Measurements from ENCODE around the gene HAGHL. TPM values are rescaled to one million over a fixed set of nuclear protein-coding genes. Genes with fewer than 3 reads are reported as not detected.

HAGHL gene
- total RNA-seq, 1 experiment from 2014 or later: 7.8 TPM

GRCh38 chr16:725041-725376, 1.9 kb upstream of the HAGHL start:
- peaks cover 41% of the 10 kb centered on the region for H3K4me1 ChIP-seq (replicated peaks)
- peaks cover 24% of the 10 kb centered on the region for H3K27me3 ChIP-seq (replicated peaks)
- 0 out of 2 replicates have a peak, but pooled peaks cover 5% of the 10 kb centered on the region for H3K9me3 ChIP-seq (replicated peaks)
- no peak overlapping the region for H3K27ac ChIP-seq
- no peak overlapping the region for H3K4me3 ChIP-seq
- DNase-seq (ENCODE audit: low read depth in 1 of 2, low spot score in 2 of 2): no peak
- H3K36me3 ChIP-seq: peaks cover 17% of the 10 kb centered on the region

DNA sequence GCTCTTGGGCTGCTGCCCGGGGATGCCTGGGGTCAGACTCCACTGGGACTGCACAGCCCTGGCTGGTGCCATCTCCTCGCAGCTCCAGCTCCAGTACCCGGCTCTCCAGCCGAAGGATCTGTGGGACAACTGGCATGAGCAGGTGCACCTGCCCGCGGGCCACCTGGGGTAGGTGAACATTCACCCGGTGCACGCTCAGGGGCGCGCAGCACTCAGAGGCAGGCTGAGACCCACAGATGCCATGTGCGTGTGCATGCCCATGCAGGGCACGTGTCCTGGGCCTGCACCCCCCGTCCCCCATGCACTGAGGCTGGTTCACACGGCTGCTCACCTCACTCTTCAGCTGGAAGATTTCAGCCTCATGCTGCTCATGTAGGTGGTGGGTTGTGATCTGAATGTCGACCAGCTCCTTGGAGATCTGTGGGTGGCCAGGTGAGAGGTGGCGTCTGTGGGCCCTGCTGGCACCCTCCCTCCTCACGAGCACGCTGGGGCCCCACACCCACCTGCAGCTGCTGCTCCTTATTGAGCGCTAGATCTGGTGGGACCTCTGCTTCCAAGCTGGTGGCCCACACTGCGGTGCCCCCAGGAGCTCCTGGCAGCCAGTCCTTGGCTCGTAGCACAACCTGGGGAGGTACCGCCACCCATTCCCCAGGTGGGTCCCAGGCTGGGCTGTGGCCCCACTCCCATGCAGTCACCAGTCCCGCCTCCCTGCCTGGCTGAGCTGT, 1.3 kb upstream of the HAGHL start:
- no peak for DNase-seq (ENCODE audit: low read depth in 1 of 2, low spot score in 2 of 2)
- no peak overlapping the region for H3K4me3 ChIP-seq
- H3K27ac ChIP-seq: no peak overlapping the region
- 0 out of 2 replicates have a peak, but pooled peaks cover 5% of the 10 kb centered on the region for H3K9me3 ChIP-seq (replicated peaks)
- peaks cover 17% of the 10 kb centered on the region for H3K36me3 ChIP-seq
- peaks cover 24% of the 10 kb centered on the region for H3K27me3 ChIP-seq (replicated peaks)
- H3K4me1 ChIP-seq (replicated peaks): peaks cover 35% of the 10 kb centered on the region

- peaks cover 30% of the 10 kb centered on the region for H3K4me1 ChIP-seq (replicated peaks)
- peaks cover 24% of the 10 kb centered on the region for H3K27me3 ChIP-seq (replicated peaks)
- 0 out of 2 replicates have a peak, but pooled peaks cover 4% of the 10 kb centered on the region for H3K9me3 ChIP-seq (replicated peaks)
- H3K36me3 ChIP-seq: peaks cover 15% of the 10 kb centered on the region
- H3K27ac ChIP-seq: no peak overlapping the region
- H3K4me3 ChIP-seq: no peak overlapping the region
- DNase-seq (ENCODE audit: low read depth in 1 of 2, low spot score in 2 of 2): no peak
Observed at GRCh38 chr16:726188-726437, 793 bp upstream of the HAGHL start.

GRCh38 chr16:727291-727977, 528 bp downstream of the HAGHL start:
- H3K4me3 ChIP-seq: peak overlapping the region; percentile 30
- peak in 1 of 2 experiments; percentile 37 for DNase-seq (ENCODE audit: low read depth in 1 of 2, low spot score in 2 of 2)
- no peaks in the 10 kb centered on the region for H3K9me3 ChIP-seq (replicated peaks)
- peaks cover 24% of the 10 kb centered on the region for H3K27me3 ChIP-seq (replicated peaks)
- H3K4me1 ChIP-seq (replicated peaks): peaks cover 19% of the 10 kb centered on the region
- H3K36me3 ChIP-seq: peaks cover 4% of the 10 kb centered on the region; the same call in 1 of the 2 replicates
- no peak overlapping the region for H3K27ac ChIP-seq

- Histone ChIP-seq H3K9me3 (replicated peaks) (no peaks in the 10 kb centered on the region), H3K27me3 (replicated peaks) (peaks cover 24% of the 10 kb centered on the region), H3K36me3 (peaks cover 8% of the 10 kb centered on the region), H3K4me3 (peak overlapping the region; percentile 30), H3K27ac (no peak overlapping the region), H3K4me1 (replicated peaks) (peaks cover 19% of the 10 kb centered on the region)
- peak; percentile 66 to 82 for DNase-seq (ENCODE audit: low read depth in 1 of 2, low spot score in 2 of 2)
Observed at GRCh38 chr16:728131-728889, 1.4 kb downstream of the HAGHL start.

DNA sequence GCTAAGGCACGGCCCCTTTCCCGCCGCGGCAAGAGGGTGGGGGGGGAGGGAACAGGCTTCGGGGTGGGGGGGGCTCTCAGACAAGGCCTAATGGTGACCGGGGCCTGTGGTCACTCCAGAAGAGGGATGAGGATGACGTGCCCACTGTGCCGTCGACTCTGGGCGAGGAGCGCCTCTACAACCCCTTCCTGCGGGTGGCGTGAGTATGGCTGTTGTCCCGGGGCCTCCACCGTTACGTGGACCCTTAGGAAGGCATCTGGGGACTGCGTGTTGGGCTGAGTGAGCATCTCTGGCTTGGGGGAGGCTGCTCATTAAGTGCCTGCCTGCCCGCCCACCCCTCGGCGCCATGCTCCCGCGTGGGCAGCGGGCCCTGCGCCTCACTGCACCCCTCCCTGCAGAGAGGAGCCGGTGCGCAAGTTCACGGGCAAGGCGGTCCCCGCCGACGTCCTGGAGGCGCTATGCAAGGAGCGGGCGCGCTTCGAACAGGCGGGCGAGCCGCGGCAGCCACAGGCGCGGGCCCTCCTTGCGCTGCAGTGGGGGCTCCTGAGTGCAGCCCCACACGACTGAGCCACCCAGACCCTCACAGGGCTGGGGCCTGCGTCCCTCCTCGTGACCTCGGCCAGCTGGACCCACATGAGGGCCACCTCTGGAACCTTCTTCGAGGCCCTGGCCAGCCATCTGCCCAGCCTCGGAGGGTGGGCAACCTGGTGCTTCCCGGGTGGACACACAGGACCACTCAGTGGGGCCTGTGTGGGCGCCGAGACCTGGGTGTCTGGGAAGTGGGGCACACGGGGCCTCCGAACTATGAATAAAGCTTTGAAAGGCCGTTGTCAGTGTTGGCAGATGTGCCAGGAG, 2.2 kb downstream of the HAGHL start:
- Histone ChIP-seq H3K9me3 (replicated peaks) (no peaks in the 10 kb centered on the region), H3K4me1 (replicated peaks) (peaks cover 19% of the 10 kb centered on the region), H3K36me3 (peaks cover 17% of the 10 kb centered on the region), H3K4me3 (no peak overlapping the region), H3K27me3 (replicated peaks) (peaks cover 24% of the 10 kb centered on the region), H3K27ac (no peak overlapping the region)
- no peak for DNase-seq (ENCODE audit: low read depth in 1 of 2, low spot score in 2 of 2)

GRCh38 chr16:729768-730665, 3.1 kb downstream of the HAGHL start:
- Histone ChIP-seq H3K4me1 (replicated peaks) (peaks cover 19% of the 10 kb centered on the region), H3K36me3 (peaks cover 24% of the 10 kb centered on the region), H3K27me3 (replicated peaks) (peaks cover 24% of the 10 kb centered on the region), H3K9me3 (replicated peaks) (no peaks in the 10 kb centered on the region), H3K4me3 (no peak overlapping the region), H3K27ac (no peak overlapping the region)
- no peak for DNase-seq (ENCODE audit: low read depth in 1 of 2, low spot score in 2 of 2)

DNA sequence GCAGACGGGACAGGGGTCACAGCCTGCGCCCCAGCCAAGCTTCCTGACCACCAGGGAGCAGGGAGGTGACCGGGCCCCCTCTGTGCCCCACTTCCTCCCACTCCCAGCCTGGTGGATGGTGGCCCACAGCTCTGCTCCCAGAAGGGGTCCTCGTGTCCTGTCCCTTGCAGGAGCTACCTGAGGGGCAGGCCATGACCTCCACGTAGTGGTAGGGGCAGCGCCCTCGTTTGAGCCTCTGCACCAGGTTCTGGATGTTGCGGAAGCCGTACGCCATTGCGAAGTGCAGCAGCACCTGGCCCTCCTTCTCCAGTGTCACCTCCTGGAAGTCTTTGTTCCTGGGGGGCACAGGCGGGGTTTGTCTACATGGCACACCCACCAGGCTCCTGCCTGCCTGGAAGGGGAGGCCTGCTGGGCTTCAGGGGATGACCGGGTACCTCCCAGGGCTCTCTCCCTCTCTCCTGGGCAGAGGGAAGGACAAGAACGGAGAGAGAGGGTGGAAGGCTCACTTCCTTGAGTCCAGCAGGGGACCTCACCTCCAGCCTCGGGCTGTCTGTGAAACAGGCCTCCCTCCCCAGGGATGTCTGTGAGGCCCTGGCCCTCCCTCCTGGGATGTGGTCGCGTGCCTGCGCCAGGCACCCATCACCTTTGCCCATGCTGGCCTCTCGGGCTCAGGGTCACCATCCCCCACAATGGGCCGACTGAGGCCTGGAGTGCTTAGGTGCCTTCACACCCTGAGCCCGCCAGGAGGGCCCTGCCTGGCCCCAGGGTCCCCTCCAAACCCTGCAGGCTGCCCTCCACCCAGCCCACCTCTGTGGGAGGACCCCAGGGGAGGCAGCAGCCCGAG, 4.0 kb downstream of the HAGHL start:
- no peak overlapping the region for H3K27ac ChIP-seq
- peaks cover 19% of the 10 kb centered on the region for H3K4me1 ChIP-seq (replicated peaks)
- H3K27me3 ChIP-seq (replicated peaks): peaks cover 18% of the 10 kb centered on the region
- H3K9me3 ChIP-seq (replicated peaks): no peaks in the 10 kb centered on the region
- peaks cover 33% of the 10 kb centered on the region for H3K36me3 ChIP-seq
- DNase-seq (ENCODE audit: low read depth in 1 of 2, low spot score in 2 of 2): no peak
- H3K4me3 ChIP-seq: no peak overlapping the region

GRCh38 chr16:732332-732731, 5.4 kb downstream of the HAGHL start:
- no peak overlapping the region for H3K27ac ChIP-seq
- DNase-seq (ENCODE audit: low read depth in 1 of 2, low spot score in 2 of 2): no peak
- H3K36me3 ChIP-seq: peaks cover 44% of the 10 kb centered on the region
- peaks cover 7% of the 10 kb centered on the region; the same call in 1 of the 2 replicates for H3K27me3 ChIP-seq (replicated peaks)
- peaks cover 12% of the 10 kb centered on the region for H3K4me1 ChIP-seq (replicated peaks)
- H3K9me3 ChIP-seq (replicated peaks): no peaks in the 10 kb centered on the region
- H3K4me3 ChIP-seq: no peak overlapping the region

- Histone ChIP-seq H3K36me3 (peaks cover 48% of the 10 kb centered on the region), H3K27ac (no peak overlapping the region), H3K4me1 (replicated peaks) (peaks cover 7% of the 10 kb centered on the region), H3K27me3 (replicated peaks) (0 out of 2 replicates have a peak, but pooled peaks cover 2% of the 10 kb centered on the region), H3K4me3 (no peak overlapping the region), H3K9me3 (replicated peaks) (no peaks in the 10 kb centered on the region)
- DNase-seq (ENCODE audit: low read depth in 1 of 2, low spot score in 2 of 2): no peak
Observed at GRCh38 chr16:732936-733335, 6.0 kb downstream of the HAGHL start.

- Histone ChIP-seq H3K4me3 (no peak overlapping the region), H3K4me1 (replicated peaks) (peaks cover 1% of the 10 kb centered on the region), H3K27me3 (replicated peaks) (no peaks in the 10 kb centered on the region), H3K27ac (no peak overlapping the region), H3K9me3 (replicated peaks) (no peaks in the 10 kb centered on the region), H3K36me3 (peaks cover 51% of the 10 kb centered on the region)
- DNase-seq (ENCODE audit: low read depth in 1 of 2, low spot score in 2 of 2): no peak
Observed at GRCh38 chr16:733382-734207, 6.7 kb downstream of the HAGHL start.

Data from SJSA1 (cell line).